Measurements from ENCODE around the gene ARTN.

- no peak for TF ChIP-seq SUZ12 (IDR thresholded peaks at IDR 0.05; ENCODE audit: extremely low read depth, insufficient read depth, insufficient read length)
- no peak for TF ChIP-seq YY1 (IDR thresholded peaks at IDR 0.05; ENCODE audit: insufficient read depth, insufficient read length)
- no peak for TF ChIP-seq ZNF274 (IDR thresholded peaks at IDR 0.05; ENCODE audit: low read depth, low read length)
These were observed 46.9 kb downstream of the ARTN start for GRCh38 chr1:43980255-43981134.
